ENCODE measurements around the gene GLIS1.

DNA sequence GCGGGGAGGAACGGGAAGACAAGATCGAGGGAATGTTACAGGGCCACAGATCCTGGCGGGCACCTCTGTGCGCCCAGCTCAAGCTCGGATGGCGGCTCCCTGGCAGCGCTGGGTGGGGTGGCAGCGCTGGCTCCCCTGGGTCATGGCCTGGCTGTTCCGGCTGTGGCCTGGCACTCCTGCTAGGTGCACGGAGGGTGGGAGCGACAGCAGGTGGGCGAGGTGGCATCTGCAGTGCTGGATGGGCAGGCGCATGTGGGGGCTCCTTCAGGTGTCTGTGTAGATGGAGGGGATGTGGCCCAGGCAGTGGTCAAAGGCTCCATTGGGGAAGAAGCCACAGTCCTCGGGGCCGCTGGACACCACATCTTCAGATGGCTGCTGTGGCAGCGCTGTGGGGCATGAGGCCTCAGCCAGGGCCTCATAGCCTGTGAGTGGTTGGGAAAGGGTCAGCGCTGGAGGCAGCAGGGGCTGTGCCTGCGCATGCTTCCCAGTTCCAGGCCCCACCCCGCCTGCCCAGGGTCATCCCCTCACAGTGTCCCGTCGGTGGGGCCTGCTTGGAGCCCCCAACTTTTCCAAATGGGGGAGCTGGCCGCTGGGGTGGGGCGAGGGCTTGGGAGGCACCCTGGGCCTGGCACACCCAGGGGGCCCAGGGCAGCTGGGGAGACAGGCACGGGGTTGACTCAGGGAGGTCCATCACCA lies 232.5 kb downstream of the GLIS1 start:
- TF ChIP-seq, protein P1, sequence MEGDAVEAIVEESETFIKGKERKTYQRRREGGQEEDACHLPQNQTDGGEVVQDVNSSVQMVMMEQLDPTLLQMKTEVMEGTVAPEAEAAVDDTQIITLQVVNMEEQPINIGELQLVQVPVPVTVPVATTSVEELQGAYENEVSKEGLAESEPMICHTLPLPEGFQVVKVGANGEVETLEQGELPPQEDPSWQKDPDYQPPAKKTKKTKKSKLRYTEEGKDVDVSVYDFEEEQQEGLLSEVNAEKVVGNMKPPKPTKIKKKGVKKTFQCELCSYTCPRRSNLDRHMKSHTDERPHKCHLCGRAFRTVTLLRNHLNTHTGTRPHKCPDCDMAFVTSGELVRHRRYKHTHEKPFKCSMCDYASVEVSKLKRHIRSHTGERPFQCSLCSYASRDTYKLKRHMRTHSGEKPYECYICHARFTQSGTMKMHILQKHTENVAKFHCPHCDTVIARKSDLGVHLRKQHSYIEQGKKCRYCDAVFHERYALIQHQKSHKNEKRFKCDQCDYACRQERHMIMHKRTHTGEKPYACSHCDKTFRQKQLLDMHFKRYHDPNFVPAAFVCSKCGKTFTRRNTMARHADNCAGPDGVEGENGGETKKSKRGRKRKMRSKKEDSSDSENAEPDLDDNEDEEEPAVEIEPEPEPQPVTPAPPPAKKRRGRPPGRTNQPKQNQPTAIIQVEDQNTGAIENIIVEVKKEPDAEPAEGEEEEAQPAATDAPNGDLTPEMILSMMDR (conservative IDR thresholded peaks at IDR 0.05) = no peak
- TF ChIP-seq ZFX (IDR thresholded peaks at IDR 0.05) = no peak
